ENCODE results near the gene ARFGAP1.

Gene ARFGAP1

GRCh38 chr20:63272105-63273058 is at the start of gene ARFGAP1:
ARFGAP1 (plus strand) TSS chr20:63272813; CDS start chr20:63275581, 2,768 bp downstream.
- Histone ChIP-seq H3K4me3 (replicated peaks; ENCODE audit: low read depth, low read length) (peak within 1 kb of the TSS; percentile 96), H3K36me3 (ENCODE audit: control insufficient read depth, insufficient read depth, low read length) (peaks cover 3% of the 10 kb centered on the region), H3K27me3 (replicated peaks; ENCODE audit: control insufficient read depth, insufficient read depth, low read length) (no peaks in the 10 kb centered on the region)
- DNase-seq (ENCODE audit: extremely low read depth, insufficient read length): peak; percentile 88
- TF ChIP-seq, protein P1, sequence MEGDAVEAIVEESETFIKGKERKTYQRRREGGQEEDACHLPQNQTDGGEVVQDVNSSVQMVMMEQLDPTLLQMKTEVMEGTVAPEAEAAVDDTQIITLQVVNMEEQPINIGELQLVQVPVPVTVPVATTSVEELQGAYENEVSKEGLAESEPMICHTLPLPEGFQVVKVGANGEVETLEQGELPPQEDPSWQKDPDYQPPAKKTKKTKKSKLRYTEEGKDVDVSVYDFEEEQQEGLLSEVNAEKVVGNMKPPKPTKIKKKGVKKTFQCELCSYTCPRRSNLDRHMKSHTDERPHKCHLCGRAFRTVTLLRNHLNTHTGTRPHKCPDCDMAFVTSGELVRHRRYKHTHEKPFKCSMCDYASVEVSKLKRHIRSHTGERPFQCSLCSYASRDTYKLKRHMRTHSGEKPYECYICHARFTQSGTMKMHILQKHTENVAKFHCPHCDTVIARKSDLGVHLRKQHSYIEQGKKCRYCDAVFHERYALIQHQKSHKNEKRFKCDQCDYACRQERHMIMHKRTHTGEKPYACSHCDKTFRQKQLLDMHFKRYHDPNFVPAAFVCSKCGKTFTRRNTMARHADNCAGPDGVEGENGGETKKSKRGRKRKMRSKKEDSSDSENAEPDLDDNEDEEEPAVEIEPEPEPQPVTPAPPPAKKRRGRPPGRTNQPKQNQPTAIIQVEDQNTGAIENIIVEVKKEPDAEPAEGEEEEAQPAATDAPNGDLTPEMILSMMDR (IDR thresholded peaks at IDR 0.05; ENCODE audit: insufficient read depth, low read length, poor library complexity, severe bottlenecking): no peak

DNA sequence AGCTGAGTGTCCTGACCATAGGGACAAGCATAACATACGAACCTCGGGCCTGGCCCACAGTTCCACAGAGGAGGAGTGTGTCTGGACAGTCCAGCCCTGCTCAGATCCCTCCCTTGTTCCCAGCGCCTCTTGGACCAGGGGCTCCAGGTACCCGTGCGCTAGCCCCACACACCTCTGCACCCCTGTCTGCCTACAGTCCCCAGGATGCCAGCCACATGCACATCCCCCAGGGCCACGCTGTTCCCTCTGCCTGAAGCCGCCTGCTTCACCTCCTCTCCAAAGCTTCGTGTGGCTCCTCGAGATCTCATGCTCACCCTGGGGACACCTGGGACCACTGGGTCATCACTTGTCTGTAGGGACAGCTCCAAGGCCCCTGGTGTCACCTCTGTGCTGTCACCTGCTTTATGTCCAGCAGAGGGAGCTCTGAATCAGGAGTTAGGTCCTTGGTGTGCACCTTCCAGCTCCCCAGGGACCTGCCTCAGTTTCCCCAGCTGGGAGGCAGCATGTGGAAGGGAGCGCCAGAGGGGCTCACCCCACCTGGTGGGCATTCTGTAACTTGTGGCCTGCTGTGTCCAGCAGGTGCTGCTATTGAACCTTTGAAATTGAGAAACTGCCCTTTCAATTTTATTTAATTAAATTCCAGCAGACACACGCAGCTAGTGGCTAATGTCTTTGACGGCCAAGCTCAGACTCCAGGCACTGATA is 49.3 kb upstream of the ARFGAP1 start:
- Histone ChIP-seq H3K27me3 (replicated peaks; ENCODE audit: control insufficient read depth, insufficient read depth, low read length) (no peaks in the 10 kb centered on the region; the same call in 1 of the 2 replicates), H3K36me3 (ENCODE audit: control insufficient read depth, insufficient read depth, low read length) (no peaks in the 10 kb centered on the region), H3K4me3 (replicated peaks; ENCODE audit: low read depth, low read length) (no peak overlapping the region)
- TF ChIP-seq, protein P1 (IDR thresholded peaks at IDR 0.05; ENCODE audit: insufficient read depth, low read length, poor library complexity, severe bottlenecking): peak; percentile 87
- no peak for DNase-seq (ENCODE audit: extremely low read depth, insufficient read length)

DNA sequence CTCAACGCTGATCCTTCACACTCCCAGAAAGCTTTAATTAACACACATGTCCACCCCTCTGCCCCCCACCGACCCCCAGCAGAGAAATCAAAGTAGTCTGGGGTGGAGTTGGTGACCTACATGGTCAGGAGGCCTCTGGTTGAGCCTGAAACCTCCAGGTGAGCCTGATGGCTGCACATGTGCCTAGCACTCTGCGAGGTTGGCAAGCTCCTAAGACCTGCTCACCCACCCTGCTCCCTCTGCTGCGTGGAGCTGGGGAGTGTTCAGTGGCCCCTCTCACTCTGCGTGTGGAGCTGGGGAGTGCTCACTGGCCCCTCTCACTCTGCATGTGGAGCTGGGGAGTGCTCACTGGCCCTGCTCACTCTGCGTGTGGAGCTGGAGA is 48.8 kb upstream of the ARFGAP1 start:
- no peak for DNase-seq (ENCODE audit: extremely low read depth, insufficient read length)
- TF ChIP-seq, protein P1 (IDR thresholded peaks at IDR 0.05; ENCODE audit: insufficient read depth, low read length, poor library complexity, severe bottlenecking): no peak
- H3K36me3 ChIP-seq (ENCODE audit: control insufficient read depth, insufficient read depth, low read length): no peaks in the 10 kb centered on the region
- H3K4me3 ChIP-seq (replicated peaks; ENCODE audit: low read depth, low read length): no peak overlapping the region
- H3K27me3 ChIP-seq (replicated peaks; ENCODE audit: control insufficient read depth, insufficient read depth, low read length): no peaks in the 10 kb centered on the region; the same call in 1 of the 2 replicates

GRCh38 chr20:63224412-63225081 is 48.1 kb upstream of the ARFGAP1 start:
- H3K36me3 ChIP-seq (ENCODE audit: control insufficient read depth, insufficient read depth, low read length): no peaks in the 10 kb centered on the region
- TF ChIP-seq, protein P1 (IDR thresholded peaks at IDR 0.05; ENCODE audit: insufficient read depth, low read length, poor library complexity, severe bottlenecking): no peak
- DNase-seq (ENCODE audit: extremely low read depth, insufficient read length): no peak
- no peaks in the 10 kb centered on the region; the same call in 1 of the 2 replicates for H3K27me3 ChIP-seq (replicated peaks; ENCODE audit: control insufficient read depth, insufficient read depth, low read length)
- no peak overlapping the region for H3K4me3 ChIP-seq (replicated peaks; ENCODE audit: low read depth, low read length)

- no peaks in the 10 kb centered on the region for H3K36me3 ChIP-seq (ENCODE audit: control insufficient read depth, insufficient read depth, low read length)
- H3K4me3 ChIP-seq (replicated peaks; ENCODE audit: low read depth, low read length): no peak overlapping the region
- DNase-seq (ENCODE audit: extremely low read depth, insufficient read length): no peak
- no peaks in the 10 kb centered on the region; the same call in 1 of the 2 replicates for H3K27me3 ChIP-seq (replicated peaks; ENCODE audit: control insufficient read depth, insufficient read depth, low read length)
- TF ChIP-seq, protein P1 (IDR thresholded peaks at IDR 0.05; ENCODE audit: insufficient read depth, low read length, poor library complexity, severe bottlenecking): no peak
Measured at GRCh38 chr20:63225082-63225454, 47.5 kb upstream of the ARFGAP1 start.
